Osteocyte (in vitro differentiated cells): Measurements from ENCODE around the gene MAGOHB. TPM values are rescaled to one million over a fixed set of nuclear protein-coding genes. Genes with fewer than 3 reads are reported as not detected.
A peak's percentile ranks its signal among the peaks of the same experiment; 100 is the strongest.

Experiments used
- DNase-seq: peaks from one replicate; pipeline ENCODE4 v3.0.0; 2021; ENCODE audit warnings: mixed read lengths; ENCODE audit not compliant: unreplicated experiment; ENCODE audit errors: extremely low spot score
- H3K27ac Mint-ChIP-seq: one replicate; pipeline ENCODE4 v1.8.0; 2021; ENCODE audit warnings: mild to moderate bottlenecking, mixed read lengths; ENCODE audit not compliant: unreplicated experiment
- H3K27me3 Mint-ChIP-seq: one replicate; pipeline ENCODE4 v1.8.0; 2021; ENCODE audit warnings: mixed read lengths; ENCODE audit not compliant: unreplicated experiment
- H3K36me3 Mint-ChIP-seq: one replicate; pipeline ENCODE4 v1.8.0; 2021; ENCODE audit warnings: mixed read lengths; ENCODE audit not compliant: unreplicated experiment
- H3K4me1 Mint-ChIP-seq: one replicate; pipeline ENCODE4 v1.8.0; 2021; ENCODE audit warnings: mixed read lengths; ENCODE audit not compliant: unreplicated experiment
- H3K4me3 Mint-ChIP-seq: one replicate; pipeline ENCODE4 v1.8.0; 2021; ENCODE audit warnings: mild to moderate bottlenecking, moderate library complexity, mixed read lengths; ENCODE audit not compliant: unreplicated experiment
- H3K9me3 Mint-ChIP-seq: one replicate; pipeline ENCODE4 v1.8.0; 2021; ENCODE audit warnings: mixed read lengths; ENCODE audit not compliant: unreplicated experiment
- CTCF ChIP-seq: fragments of 200-600 bp; sonication (generic); IDR thresholded peaks from 2 replicates; pipeline ENCODE4 v1.5.0; 2021; ENCODE audit warnings: antibody characterized with exemption, mild to moderate bottlenecking, moderate library complexity
- total RNA-seq: library from RNA; stranded (reverse); gene quantifications from 2 replicates; pipeline ENCODE4 v1.2.1, GENCODE V29; 2021

MAGOHB gene
- total RNA-seq, 1 donor from 2014 or later = 28.1 TPM

GRCh38 chr12:10623131-10623530, 9.7 kb upstream of the MAGOHB start:
- H3K9me3 Mint-ChIP-seq = no peaks in the 10 kb centered on the region
- H3K27me3 Mint-ChIP-seq = no peaks in the 10 kb centered on the region
- H3K4me1 Mint-ChIP-seq = peaks cover 6% of the 10 kb centered on the region
- H3K36me3 Mint-ChIP-seq = no peaks in the 10 kb centered on the region
- no peak for TF ChIP-seq CTCF
- no peak overlapping the region for H3K4me3 Mint-ChIP-seq
- no peak for DNase-seq
- H3K27ac Mint-ChIP-seq = no peak overlapping the region

GRCh38 chr12:10621278-10621677, 7.9 kb upstream of the MAGOHB start:
- Mint-ChIP-seq H3K9me3 (no peaks in the 10 kb centered on the region), H3K4me3 (no peak overlapping the region), H3K27me3 (no peaks in the 10 kb centered on the region), H3K27ac (no peak overlapping the region), H3K36me3 (no peaks in the 10 kb centered on the region), H3K4me1 (peaks cover 9% of the 10 kb centered on the region)
- no peak for DNase-seq
- TF ChIP-seq CTCF = no peak

- DNase-seq = no peak
- no peak for TF ChIP-seq CTCF
- H3K4me1 Mint-ChIP-seq = peaks cover 9% of the 10 kb centered on the region
- no peaks in the 10 kb centered on the region for H3K27me3 Mint-ChIP-seq
- no peak overlapping the region for H3K27ac Mint-ChIP-seq
- H3K36me3 Mint-ChIP-seq = no peaks in the 10 kb centered on the region
- H3K4me3 Mint-ChIP-seq = no peak overlapping the region
- H3K9me3 Mint-ChIP-seq = no peaks in the 10 kb centered on the region
Measured at GRCh38 chr12:10620078-10620779, 6.8 kb upstream of the MAGOHB start.

GRCh38 chr12:10618338-10618987, 5.1 kb upstream of the MAGOHB start:
- DNase-seq = no peak
- no peaks in the 10 kb centered on the region for H3K27me3 Mint-ChIP-seq
- H3K4me1 Mint-ChIP-seq = peaks cover 14% of the 10 kb centered on the region
- TF ChIP-seq CTCF = no peak
- peak overlapping the region; percentile 19 for H3K27ac Mint-ChIP-seq
- no peaks in the 10 kb centered on the region for H3K9me3 Mint-ChIP-seq
- H3K36me3 Mint-ChIP-seq = no peaks in the 10 kb centered on the region
- H3K4me3 Mint-ChIP-seq = no peak overlapping the region

- no peaks in the 10 kb centered on the region for H3K36me3 Mint-ChIP-seq
- no peak for DNase-seq
- peaks cover 15% of the 10 kb centered on the region for H3K4me1 Mint-ChIP-seq
- peak overlapping the region; percentile 19 for H3K27ac Mint-ChIP-seq
- TF ChIP-seq CTCF = no peak
- H3K9me3 Mint-ChIP-seq = no peaks in the 10 kb centered on the region
- no peaks in the 10 kb centered on the region for H3K27me3 Mint-ChIP-seq
- no peak overlapping the region for H3K4me3 Mint-ChIP-seq
Measured at GRCh38 chr12:10617863-10618262, 4.5 kb upstream of the MAGOHB start.
